GM18526 (cell line): ENCODE results near the gene TRIM66.

Experiments used
- POLR2A ChIP-seq: IDR thresholded peaks from 3 replicates; pipeline ENCODE4 v1.6.1; 2011; ENCODE audit not compliant: insufficient read length; ENCODE audit errors: extremely low read depth

TRIM66 gene

DNA sequence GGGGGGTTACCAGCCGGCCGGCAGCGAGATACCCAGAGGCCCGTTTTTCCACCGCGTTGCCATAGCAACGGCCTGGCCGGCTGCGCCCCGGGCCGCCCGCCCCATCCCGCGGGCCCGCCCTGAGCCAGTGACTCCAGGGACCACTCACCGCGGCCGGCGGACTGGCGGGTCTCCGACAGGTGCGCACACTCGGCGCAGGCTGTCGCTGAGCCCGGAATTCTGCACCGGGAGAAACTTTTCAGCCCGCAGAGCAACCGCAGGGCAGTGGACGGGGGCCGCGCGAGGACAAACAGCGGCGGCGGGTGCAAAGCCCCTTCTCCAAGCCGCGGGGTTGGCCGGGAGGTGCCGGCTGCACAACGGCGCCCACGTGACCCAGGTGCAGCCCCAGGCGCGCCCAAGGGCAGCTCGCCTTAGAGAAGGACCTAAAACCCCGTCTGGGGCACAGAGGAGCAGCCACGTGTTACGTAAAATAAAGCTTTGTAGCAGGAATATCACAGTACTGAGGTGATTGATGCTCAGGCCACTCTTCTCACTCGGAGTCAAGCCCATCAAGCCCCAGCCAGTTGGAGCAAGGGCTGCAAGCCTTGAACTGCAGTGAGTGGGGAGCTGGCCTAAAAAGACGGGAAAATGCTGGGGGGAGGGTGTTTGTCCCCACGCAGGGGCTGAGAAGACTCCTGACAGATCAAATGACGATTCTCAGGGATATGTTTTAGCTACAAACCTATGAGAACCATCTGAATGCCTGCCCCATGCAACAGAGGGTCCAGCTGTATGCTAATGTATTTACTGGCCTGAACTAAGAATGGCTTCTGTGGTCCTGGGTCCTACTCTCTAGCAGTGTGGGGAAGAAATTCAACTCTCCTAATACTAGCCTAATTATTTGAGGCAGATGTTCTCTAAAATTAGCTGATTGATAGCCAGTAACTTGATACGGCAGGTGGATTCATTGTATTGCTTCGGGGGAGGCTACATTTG is 88.2 kb downstream of the TRIM66 start, which contains the start of gene STK33:
TSS of gene STK33 (minus strand) at position 294 of the 975 bp plus-strand sequence. CDS start 119,323 bp downstream, outside the sequence.
- TF ChIP-seq POLR2A = peak; percentile 62

DNA sequence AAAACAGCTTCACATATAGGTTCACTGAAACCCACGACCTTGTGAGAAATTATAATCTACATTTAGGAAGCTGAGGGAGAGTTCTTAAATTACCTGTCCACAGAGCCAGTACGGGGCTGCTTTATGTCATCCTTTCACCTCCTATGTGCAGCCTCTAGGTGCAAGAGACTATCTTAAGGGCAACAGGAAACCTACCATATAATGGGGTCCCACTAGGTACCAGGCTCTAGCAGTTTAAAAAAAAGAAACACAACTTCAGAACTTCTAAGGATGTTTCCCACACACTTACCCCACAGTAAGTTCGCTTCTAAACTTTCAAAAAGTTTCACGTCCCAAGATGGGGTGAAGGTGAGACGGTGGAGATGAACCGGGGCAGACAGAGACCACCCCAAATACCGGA is 89.0 kb downstream of the TRIM66 start:
- no peak for TF ChIP-seq POLR2A

DNA sequence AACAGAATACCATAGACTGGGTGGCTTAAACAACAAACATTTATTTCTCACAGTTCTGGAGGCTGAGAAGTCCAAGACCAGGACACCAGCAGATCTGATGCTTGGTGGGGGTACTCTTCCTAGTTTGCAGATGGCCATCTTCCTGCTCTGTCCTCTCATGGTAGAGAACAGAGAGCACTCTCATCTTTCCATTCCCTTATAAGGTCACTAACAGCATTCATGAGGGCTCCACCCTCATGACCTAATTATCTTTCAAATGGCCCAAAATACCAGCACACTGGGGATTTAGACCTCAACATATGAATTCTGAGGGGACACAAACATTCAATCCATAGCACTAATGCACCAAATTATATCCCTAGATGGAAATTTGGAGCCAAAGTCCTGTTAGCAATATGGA is 94.5 kb downstream of the TRIM66 start:
- no peak for TF ChIP-seq POLR2A

DNA sequence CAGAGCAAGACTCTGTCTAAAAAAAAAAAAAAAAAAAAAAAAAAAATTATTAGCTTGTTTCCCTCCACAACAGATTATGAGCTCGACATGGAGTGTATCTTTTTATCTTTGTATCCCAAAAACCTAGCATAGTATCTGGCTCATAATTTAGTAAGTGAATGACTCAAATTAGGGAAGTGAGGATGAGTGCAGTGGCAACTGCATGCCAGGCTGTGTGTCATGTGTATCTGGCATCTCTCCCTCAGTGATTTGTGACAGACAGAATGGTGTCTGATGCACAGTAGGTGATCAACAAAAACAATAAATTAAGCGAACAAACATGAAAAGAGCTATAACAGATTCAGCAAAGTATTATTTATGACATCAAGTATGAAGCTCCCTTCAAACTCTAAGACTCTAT is 95.7 kb downstream of the TRIM66 start:
- TF ChIP-seq POLR2A = no peak

DNA sequence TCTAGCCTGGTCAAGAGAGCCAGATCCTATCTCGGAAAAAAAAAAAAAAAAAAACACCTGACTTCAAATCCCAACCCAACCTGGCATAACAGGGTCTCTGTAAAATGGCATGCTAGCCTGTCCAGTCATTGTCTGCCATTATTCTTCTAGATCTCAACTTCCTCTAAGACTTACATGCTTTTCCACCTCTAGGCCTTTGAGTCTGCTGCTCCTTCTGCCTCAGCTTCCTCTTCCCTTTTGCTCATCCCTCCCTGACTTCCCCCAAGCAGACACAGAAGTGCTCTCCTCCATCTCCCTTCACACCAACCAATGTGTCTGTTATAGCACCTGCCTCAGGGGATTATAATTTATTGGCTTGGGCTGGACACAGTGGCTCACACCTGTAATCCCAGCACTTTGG is 96.3 kb downstream of the TRIM66 start:
- TF ChIP-seq POLR2A = no peak

- TF ChIP-seq POLR2A = no peak
Observed at GRCh38 chr11:8584511-8584910, 98.0 kb downstream of the TRIM66 start.

GRCh38 chr11:8584082-8584481 is 98.4 kb downstream of the TRIM66 start:
- no peak for TF ChIP-seq POLR2A

GRCh38 chr11:8581300-8581699 is 101.2 kb downstream of the TRIM66 start:
- TF ChIP-seq POLR2A = no peak

GRCh38 chr11:8577791-8578581 is 104.5 kb downstream of the TRIM66 start:
- TF ChIP-seq POLR2A = no peak

- TF ChIP-seq POLR2A = no peak
Observed at GRCh38 chr11:8574798-8575197, 107.7 kb downstream of the TRIM66 start.

GRCh38 chr11:8573777-8574176 is 108.7 kb downstream of the TRIM66 start:
- TF ChIP-seq POLR2A = no peak

DNA sequence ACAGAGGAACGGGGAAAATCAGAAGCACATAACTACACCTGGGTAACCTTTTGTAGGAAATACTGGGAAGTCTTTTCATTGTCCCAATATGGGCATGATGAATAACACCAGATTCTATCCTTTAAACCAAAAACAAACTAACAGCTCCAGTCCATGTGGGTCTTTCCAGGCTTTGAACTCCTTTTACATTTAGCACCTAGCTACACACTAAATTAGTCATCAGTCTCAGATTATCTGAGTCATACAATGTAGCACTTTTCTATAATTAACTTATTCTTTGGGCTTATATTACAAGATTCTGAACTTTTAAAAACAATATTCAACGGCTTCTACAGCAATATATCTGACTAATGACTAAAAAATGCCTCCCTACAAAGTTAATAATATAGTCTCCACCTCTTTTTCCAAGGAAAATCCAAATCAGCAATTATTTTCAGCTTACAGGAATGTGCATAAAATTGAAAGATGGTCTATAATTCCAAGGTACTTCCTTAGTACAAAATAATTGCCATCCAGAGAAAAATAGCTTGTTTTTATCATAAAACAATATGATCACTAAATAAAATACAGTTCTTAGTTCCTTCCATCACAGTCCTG is 114.8 kb downstream of the TRIM66 start:
- no peak for TF ChIP-seq POLR2A

DNA sequence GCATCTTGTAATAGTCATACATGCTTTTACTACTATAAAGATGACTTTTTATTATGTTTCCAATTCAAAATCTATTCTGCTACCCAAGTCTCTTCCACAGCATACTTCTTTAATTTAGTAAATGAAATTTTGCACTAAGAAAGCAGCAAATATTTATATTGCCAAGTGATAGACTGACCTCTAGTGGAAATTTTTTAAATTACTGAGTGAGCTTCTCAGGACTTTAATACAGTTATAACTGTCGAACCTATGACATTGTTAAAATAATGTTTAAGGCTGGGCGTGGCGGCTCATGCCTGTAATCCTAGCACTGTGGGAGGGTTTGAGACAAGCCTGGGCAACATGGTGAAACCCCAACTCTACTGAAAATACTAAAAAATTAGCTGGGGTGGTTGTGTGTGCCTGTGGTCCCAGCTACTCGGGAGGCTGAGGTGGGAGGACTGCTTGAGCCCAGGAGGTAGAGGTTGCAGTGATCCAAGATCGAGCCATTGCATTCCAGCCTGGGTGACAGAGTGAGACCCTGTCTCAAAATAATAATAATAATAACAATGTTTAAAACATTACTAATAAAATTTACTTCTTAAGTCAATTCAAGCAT is 115.8 kb downstream of the TRIM66 start:
- no peak for TF ChIP-seq POLR2A

GRCh38 chr11:8564526-8564925 is 117.9 kb downstream of the TRIM66 start:
- TF ChIP-seq POLR2A = no peak
